HG03354 (cell line): ENCODE results near the gene CPNE2.

ENCODE experiments used
- ATAC-seq: cut with Tn5 transposase; IDR thresholded peaks from one replicate; pipeline ENCODE4 v1.9.1; 2021; ENCODE audit warnings: mild to moderate bottlenecking; ENCODE audit not compliant: unreplicated experiment, poor library complexity, severe bottlenecking

The CPNE2 gene

GRCh38 chr16:57118461-57119084 is 26.2 kb downstream of the CPNE2 start:
- ATAC-seq: no peak

GRCh38 chr16:57123216-57123973 is 31.0 kb downstream of the CPNE2 start:
- ATAC-seq: no peak

DNA sequence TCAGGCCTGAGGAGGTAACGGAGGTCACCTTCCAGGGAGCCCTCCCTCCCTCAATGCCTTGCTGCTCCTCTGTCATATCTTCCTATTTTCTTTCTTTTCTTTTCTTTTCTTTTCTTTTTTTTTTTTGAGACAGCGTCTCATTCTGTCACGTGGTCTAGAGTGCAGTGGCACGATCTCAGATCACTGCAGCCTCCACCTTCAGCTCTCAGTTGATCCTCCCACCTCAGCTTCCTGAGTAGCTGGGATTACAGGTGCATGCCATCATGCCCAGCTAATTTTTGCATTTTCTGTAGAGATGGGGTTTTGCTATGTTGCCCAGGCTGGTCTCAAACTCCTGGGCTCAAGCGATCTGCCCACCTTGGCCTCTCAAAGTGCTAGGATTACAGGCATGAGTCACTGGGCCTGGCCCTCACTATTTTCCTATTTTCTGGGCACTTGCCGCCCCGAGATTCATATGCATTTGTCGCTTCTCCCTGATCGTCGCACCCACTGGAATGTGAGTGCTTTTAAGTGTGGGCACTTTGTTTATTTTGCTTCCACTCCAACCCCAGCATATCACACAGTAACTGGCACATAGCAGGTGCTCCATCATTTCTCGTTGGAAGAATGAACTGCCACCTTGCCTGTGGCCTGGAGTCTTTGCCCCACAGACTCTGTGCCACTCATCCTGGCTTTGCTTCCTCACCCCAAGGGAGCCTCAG is 31.7 kb downstream of the CPNE2 start:
- ATAC-seq: no peak

DNA sequence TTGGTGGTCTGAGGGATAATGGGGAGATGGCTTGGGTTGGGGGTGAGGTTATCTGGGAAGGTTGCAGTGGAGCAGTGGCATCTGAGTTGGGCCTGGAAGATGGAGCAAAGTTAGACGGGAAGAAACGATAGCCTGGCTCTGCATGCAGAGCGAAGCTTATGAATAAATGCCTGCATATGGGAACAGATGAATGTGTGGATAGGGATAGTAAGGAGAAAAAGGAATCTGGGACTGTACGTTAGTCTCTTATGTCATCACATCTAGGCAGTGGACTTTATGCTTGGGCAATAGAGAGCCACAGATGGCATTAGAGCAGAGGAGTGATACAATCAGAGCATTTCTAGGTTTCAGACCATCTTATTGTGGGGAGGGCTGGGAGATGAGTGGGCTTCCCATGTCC is 33.0 kb downstream of the CPNE2 start:
- no peak for ATAC-seq

- ATAC-seq: no peak
Observed at GRCh38 chr16:57125969-57126368, 33.6 kb downstream of the CPNE2 start.

- ATAC-seq: no peak
Observed at GRCh38 chr16:57126411-57126810, 34.0 kb downstream of the CPNE2 start.

- ATAC-seq: peak; percentile 48
Observed at GRCh38 chr16:57127037-57127763, 34.8 kb downstream of the CPNE2 start.

GRCh38 chr16:57127836-57128235 is 35.5 kb downstream of the CPNE2 start:
- ATAC-seq: no peak

GRCh38 chr16:57128771-57129389 is 36.5 kb downstream of the CPNE2 start:
- no peak for ATAC-seq

DNA sequence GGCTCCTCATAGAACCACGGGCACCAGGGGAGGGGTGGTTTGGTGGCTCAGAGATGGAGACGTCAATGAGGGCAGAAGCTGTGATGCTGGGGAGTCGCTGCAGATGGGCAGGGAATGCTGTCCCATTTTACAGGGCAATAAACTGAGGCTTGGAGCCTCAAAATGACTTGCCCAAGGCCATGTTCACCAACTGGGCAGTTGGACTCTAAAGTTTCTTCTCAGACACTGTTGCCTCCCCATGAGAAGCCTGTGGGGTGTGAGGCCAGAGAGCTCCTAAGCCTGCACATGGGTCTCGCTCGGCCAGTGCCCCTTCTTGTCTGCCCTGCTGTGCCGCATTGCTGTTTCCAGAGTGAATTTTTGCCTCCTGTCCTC is 38.6 kb downstream of the CPNE2 start:
- no peak for ATAC-seq

- ATAC-seq: no peak
Observed at GRCh38 chr16:57131351-57131970, 39.1 kb downstream of the CPNE2 start.

DNA sequence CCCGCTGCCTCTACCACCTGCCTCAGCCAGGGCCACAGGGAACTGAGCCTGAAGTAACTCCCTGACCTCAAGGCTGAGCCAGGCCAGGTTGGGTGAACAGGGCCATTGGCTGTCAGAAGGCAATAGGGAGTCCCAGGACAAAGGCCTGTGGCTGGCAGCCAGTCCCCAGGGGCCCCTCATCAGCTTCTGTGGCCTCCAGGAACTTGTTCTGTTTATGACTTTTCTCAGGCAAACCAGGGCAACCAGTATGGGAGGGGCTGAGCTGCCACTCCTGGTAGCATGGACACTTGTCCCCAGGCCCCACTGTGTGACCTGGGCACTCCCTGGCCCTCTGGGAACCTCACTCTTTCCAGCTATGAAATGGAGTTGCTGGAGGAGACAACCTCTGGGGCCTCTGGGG is 40.1 kb downstream of the CPNE2 start:
- ATAC-seq: no peak

DNA sequence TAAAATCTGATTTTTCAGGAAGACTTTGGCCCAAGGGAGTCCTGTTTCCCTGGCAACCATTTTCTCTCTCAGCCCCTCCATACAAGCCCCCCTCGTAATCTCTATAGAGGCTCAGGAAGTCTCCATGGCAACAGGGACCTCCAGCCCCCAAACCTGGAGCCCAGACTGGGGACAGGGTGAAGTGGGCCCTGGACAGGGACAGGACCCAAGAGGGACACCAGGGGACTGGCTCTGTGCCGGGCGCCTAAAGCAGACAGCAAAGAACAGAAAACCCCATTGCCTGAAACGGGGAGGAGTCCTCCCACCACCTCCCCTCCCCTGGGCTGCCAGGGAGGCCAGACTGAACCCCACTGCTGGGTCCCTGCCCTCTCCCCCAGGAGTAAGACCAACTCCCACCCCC is 40.6 kb downstream of the CPNE2 start:
- no peak for ATAC-seq

- no peak for ATAC-seq
Observed at GRCh38 chr16:57133886-57134285, 41.5 kb downstream of the CPNE2 start.

DNA sequence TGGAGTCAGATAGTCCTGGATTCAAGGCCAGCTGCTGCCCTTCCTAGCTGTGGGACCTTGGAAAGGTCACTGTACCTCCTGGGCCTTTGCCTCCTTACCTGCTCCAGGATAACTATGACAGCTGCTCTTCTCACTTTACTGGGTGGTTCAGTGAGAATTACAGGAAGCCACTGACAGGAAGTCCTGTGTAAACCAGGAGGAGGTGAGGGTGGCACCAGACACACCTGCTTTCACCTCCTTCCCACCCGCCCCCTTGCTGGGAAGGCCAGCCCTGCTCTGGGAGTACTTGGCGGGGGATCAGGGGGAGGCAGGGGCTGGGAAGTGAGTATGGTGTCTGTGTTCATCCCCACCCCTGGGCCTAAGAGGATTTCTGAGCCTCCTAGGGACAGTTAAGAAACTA is 42.6 kb downstream of the CPNE2 start:
- no peak for ATAC-seq

DNA sequence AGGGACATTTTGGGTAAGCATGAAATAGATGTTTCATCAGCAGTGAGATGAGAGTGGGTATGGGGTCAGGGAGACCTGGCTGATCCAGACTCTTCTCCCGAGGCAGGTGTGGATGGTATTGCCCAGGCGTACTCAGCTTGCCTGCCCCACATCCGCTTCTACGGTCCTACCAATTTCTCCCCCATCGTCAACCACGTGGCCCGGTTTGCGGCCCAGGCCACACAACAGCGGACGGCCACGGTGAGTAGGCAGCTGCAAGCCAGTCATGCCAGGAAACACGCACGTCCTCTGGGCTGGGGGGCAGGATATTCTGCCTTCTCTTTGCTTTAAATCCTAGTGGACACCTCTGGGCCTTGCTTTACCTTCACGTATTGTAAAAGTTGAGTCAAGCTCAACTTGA is 44.7 kb downstream of the CPNE2 start:
- no peak for ATAC-seq

DNA sequence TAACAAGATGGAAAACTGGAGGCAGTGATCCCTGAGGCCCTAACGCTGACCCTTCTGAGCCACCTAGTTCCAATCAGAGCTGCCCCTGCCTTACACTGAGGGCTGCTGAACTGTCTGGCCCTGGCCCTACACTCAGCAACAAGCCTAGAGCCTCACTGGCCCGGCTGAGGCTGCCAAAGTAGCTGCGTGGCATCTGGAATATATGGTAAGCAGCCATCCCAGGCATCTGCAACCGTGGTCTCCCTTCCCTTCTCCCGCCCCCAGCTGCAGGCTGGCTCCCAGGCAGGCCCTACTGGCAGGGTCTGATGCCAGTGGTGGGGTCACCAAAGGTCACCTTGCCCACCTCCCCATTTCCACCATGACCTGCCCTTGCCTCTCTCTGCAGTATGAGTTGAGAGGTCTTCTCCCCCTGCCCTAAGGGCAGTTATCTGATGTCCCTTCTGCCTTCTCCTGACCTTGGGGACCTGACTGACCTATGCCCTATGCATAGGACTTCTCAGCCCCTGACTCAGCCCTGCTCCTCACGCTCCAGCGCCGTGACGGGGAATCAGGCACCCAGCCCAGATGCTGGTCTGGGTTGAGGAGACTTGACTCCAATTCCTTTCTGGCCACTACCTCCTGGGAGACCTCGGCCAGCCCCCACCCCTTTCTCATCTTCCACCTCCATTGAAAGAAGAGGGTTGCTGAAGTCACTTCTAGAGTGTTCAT is 45.3 kb downstream of the CPNE2 start:
- no peak for ATAC-seq

GRCh38 chr16:57138281-57138935 is 46.0 kb downstream of the CPNE2 start:
- no peak for ATAC-seq
